ENCODE data around the gene PLEKHA6.
A peak's percentile ranks its signal among the peaks of the same experiment; 100 is the strongest.
"Not testable (repeated sequence)": the region's sequence is repeated elsewhere in the genome, so short reads cannot be mapped to it uniquely, and the experiment has no call there.

Gene PLEKHA6

GRCh38 chr1:204314893-204315658, 44.7 kb downstream of the PLEKHA6 start:
- no peak for DNase-seq (ENCODE audit: low read depth)

- no peak for DNase-seq (ENCODE audit: low read depth)
Observed at GRCh38 chr1:204314171-204314892, 45.4 kb downstream of the PLEKHA6 start.

GRCh38 chr1:204313675-204314074, 46.1 kb downstream of the PLEKHA6 start:
- DNase-seq (ENCODE audit: low read depth) = no peak

DNA sequence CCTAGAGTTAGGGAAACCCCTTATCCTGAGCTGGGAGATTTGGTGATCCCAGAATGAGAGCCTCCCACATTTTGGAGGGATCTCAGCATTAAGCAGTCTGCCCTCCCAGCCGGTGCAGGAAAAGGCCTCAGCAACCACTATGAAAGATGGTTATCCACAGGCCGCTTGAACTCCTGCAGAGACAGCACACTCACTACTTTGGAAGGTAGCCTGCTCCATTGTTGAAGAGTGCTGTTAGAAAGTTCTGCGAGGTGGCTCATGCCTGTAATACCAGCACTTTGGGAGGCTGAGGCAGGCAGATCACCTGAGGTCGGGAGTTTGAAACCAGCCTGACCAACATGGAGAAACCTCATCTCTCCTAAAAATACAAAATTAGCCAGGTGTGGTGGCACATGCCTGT, 48.8 kb downstream of the PLEKHA6 start:
- DNase-seq (ENCODE audit: low read depth) = not testable (repeated sequence)

DNA sequence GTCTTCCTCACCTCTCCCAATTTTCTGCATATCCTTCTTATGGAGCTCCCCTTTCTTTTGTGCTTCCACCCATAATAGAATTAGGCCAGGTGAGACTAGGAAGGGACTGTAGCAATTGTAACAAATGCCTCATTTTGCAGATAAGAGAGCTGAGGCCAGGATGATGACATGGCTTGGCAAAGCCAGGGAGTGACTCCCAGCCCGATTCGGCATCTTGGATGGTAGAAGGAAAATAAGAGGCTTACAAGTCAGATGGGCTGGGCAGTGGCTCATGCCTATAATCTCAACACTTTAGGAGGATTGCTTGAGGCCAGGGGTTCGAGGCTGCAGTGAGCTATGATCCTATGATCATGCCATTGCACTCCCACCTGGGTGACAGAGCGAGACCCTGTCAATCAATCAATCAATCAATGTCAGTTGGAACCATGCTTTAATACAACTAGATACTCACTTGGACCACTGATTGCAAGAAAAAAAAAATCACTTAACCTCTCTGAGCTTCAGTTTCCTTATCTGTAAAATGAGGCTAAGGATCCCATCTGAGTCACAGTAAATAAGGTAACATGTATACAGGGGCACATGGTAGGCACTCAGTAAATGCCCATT, 51.6 kb downstream of the PLEKHA6 start:
- DNase-seq (ENCODE audit: low read depth) = no peak

- no peak for DNase-seq (ENCODE audit: low read depth)
Observed at GRCh38 chr1:204307334-204307883, 52.3 kb downstream of the PLEKHA6 start.

DNA sequence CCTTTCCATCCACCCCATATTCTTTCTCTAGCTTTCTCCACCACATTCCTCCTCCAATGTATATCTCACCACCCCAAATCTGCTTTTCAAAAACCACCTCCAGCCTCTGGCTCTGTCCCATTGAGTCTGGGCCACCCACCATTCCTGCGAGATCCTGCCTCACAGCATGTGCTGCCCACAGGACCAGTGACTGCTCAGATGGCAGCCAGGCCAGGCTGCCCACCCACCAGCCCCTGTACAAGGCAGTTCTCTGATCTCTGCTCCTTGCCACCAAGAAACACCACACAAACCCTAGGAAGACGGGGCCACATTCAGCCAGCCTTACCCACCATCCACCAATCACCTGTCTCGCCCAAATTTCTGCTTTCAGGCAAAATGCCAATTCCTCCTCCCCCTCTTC, 53.7 kb downstream of the PLEKHA6 start:
- no peak for DNase-seq (ENCODE audit: low read depth)

DNA sequence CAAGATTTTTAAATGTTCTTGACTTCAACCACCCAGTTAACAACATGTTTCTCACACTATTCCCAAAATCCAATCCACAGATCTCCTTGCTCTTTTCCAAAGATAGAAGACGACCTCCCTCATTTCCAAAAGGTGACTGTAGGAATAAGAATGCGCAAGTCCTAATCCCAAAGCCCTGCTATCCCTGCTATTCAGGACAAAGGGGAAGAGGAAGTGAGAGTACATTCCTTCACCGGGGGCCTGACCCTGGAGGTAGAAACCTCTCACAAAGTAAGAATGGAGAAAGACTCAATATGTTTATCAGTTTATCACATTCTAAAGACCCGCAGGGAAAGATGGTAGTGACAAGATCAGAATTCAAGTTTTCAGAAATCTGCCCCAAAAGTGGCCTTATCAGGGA, 55.7 kb downstream of the PLEKHA6 start:
- no peak for DNase-seq (ENCODE audit: low read depth)

DNA sequence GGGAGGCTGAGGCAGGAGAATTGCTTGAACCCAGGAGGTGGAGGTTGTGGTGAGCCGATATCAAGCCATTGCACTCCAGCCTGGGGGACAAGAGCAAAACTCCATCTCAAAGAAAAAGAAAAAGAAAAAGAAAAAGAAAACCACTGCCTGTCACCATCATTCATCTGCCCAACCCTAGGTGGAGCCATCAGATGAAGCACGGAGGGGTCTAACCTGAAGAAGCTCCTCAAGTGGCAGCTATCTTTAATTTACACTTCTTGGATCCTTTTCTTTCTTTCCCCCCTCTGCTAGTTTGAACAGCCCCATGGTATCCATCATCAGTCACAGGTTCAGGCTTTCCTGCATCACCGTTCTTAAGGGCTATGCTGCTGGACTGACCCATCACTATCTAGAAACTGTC, 57.0 kb downstream of the PLEKHA6 start:
- DNase-seq (ENCODE audit: low read depth) = no peak

GRCh38 chr1:204301171-204301957, 58.4 kb downstream of the PLEKHA6 start:
- no peak for DNase-seq (ENCODE audit: low read depth)

GRCh38 chr1:204299814-204300365, 59.8 kb downstream of the PLEKHA6 start:
- DNase-seq (ENCODE audit: low read depth) = no peak

DNA sequence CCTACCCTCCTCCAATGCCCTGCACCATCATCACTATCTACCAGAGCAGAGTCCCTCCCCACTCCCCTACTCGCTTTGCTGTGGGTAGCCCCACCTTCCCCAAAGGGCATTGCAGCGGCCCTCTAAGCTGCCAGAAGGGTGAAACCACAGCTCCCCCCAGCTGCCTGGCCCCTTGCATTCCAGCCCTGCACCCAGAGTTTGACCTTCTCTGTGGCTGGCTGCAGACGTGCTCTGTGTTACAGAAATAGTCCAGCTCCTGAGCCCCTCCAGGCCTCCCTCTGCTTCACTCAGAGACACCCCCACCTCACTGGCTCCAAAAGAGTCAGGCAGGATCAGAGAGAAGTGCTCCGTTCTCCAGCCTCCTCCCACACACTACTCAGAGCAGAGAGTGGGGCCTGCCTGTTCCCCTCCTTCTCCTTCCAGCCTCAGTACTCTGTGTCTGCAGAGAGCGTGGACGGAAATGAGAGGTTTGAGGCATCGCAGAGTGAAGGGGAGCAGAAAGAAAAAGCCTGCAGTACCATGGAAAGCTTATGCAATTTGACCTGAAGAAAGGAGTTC, 63.2 kb downstream of the PLEKHA6 start:
- DNase-seq (ENCODE audit: low read depth) = no peak

DNA sequence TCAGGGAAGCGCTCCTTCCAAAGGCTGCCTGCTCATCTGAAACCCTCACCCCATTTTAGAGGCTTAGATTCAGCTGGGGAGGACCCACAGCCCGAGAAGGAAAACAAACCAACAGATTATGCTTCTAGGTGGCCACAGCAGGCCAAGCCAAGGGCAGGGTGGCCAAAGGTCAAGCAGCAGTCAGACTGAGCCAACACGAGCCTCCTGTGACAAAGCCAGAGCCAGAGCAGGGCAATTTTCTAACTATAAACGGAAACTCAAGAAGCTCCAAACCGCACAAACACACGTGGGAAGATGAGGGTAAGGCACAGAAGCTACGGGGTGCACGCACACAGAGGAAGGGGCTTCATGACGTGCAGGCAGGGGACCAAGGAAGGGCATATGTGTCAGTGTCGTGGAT, 64.1 kb downstream of the PLEKHA6 start:
- no peak for DNase-seq (ENCODE audit: low read depth)

GRCh38 chr1:204294357-204294756, 65.4 kb downstream of the PLEKHA6 start:
- no peak for DNase-seq (ENCODE audit: low read depth)

DNA sequence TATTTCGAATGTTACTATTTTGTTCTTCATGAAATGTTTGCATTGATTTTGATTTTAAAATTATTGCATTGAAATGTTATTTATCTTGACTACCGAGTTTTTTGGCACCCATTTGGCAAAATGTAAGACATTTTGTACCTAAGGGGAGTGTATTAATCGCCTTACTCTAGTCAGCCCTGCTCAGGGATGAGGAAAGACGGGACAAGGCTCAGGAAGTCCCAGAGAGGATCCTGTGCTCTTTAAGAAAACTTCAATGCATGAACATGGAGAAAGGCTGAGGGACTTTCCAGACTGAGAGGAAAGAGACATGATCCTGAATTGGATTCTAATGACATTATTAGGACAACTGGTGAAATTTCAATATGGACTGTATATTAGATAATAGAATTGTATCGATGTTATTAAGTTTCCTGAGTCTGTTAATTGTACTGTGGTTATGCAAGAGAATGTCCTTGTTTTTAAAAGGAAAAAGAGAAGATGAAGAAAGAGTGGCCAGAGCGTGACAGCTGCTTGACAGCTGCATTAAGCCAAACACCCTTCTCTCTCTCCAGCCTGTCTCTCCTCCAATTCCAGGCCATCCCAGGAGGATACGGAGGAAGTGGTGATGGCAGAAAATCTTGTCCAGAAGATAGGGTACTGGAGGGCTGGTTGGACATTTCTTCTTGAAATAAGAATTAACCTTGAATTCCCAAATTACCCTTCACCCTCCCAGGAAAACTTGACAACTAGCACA, 66.0 kb downstream of the PLEKHA6 start:
- no peak for DNase-seq (ENCODE audit: low read depth)

DNA sequence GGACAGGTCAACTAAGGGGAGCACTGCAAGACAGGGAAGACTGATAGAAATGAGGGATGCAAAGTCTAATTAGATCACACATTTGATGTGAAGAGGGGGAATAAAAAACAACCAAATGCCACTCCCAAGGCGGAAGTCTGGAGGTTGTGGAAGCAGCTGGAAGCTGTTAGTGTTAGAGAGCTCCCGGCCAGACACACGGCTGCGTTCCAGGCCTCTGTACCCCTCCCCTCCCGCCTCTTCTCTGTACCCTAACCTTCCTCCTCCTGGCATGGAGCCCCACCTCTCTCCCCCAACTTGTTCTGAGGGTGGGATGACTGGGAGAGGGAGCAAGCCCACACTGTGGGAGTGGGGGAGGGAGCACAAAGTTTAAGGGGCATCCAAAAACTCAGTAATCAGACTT, 67.0 kb downstream of the PLEKHA6 start:
- no peak for DNase-seq (ENCODE audit: low read depth)

- no peak for DNase-seq (ENCODE audit: low read depth)
Observed at GRCh38 chr1:204289280-204289679, 70.4 kb downstream of the PLEKHA6 start.

DNA sequence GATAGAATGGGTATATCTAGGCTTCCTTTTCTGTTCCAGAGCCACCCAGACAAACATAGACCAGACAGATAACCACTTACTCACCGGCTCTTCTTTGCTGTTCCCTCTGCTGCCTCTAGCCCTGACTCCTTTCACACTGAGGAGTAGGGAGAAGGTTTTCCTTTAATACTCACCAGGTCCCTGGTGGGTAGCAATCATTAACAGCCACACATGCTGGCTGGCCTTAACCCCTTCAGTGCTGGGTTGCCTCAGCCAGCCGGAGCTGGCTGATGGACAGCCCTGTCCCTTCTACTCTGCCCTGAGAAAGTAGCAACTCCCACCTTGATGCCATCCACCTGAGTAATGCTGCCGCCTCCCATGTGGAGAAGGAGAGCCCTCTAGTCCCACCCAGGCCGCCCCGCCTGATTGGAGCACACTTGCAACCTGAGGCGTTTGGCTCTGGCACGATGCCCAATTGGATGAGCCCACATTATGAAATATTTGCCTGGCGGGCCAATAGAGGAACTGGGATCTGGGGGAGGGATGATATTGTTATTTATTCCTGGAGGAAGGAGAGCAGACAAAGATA, 71.6 kb downstream of the PLEKHA6 start:
- DNase-seq (ENCODE audit: low read depth) = no peak

DNA sequence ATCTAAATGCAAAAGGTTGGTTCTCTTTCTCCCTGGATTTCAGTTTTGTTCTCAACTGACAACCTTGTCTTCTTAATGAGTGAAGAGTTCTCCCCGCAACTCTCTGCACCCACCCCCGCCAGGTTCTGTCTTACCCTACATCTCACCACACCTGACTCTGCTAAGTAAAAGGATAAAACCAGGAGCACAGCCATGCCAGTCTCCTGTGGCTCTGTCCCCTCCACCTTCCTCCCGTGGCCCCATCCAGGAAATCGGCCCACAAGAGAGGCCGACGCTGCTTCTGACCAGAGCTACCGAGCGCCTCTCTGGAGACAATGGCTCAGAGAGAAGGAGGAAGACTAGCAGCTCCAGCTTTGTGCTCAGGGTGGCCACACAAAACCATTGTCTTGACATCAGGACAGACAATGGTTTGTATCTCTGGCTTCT, 72.2 kb downstream of the PLEKHA6 start:
- DNase-seq (ENCODE audit: low read depth) = no peak

DNA sequence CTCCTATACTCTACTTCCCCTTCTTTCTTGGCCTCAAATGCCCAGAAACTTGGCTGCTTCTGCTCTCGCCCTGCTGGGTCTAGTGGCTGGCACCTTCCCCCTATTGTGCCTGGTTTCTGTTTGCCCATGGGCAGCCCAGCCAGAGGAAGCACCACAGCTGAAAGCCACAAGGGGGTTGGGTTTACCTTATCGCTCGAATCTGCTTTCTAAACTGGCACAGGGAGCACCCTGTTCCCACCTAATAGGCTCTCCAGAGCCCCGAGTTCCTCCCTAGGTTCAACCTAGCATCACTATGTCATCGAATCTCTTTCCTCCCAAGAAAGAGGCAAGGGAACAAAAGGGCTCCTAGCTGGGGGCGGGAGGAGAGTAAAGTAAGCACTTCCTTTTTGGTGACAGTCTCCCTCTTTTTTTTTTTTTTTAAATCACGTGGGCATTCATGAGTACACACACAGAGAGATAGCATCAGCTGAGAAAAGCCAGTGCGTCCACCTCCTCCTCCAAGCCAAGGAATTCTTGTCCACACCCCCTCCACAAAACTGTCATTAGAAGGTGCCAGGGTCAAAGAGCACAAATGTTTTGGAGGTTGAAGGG, 72.8 kb downstream of the PLEKHA6 start:
- peak; percentile 4 for DNase-seq (ENCODE audit: low read depth)

All from activated T-helper 1 cell treated with Interleukin-2 at 50 U/mL for 16 hours (primary cell).